Mesodermal cell (in vitro differentiated cells): ENCODE results near the gene DLX2.
"Not testable (repeated sequence)": the region's sequence is repeated elsewhere in the genome, so short reads cannot be mapped to it uniquely, and the experiment has no call there.

ENCODE experiments used
- H3K27ac ChIP-seq: 2 replicates; pipeline ENCODE4 v1.7.0; 2013; ENCODE audit warnings: mild to moderate bottlenecking, low read depth, low read length, moderate library complexity; ENCODE audit not compliant: severe bottlenecking
- H3K36me3 ChIP-seq: 2 replicates; pipeline ENCODE4 v1.7.1; 2013; ENCODE audit warnings: mild to moderate bottlenecking, low read length, moderate library complexity; ENCODE audit not compliant: control insufficient read depth, insufficient read depth
- H3K4me1 ChIP-seq: one replicate; pipeline ENCODE4 v1.7.1; 2013; ENCODE audit warnings: mild to moderate bottlenecking, low read length; ENCODE audit not compliant: insufficient read depth, control insufficient read depth, poor library complexity, severe bottlenecking
- H3K4me3 ChIP-seq: 2 replicates; pipeline ENCODE4 v1.7.0; 2013; ENCODE audit warnings: low read length, control low read depth, mild to moderate bottlenecking; ENCODE audit not compliant: insufficient read depth, poor library complexity, severe bottlenecking; ENCODE audit errors: extremely low read depth
- H3K9me3 ChIP-seq: 2 replicates; pipeline ENCODE4 v1.7.1; 2013; ENCODE audit warnings: mild to moderate bottlenecking, low read length, moderate library complexity; ENCODE audit not compliant: control insufficient read depth
- WGBS, 2 experiments: methylation state at CpG; one replicate each; pipeline ENCODE4 v1.1.5; 2013; ENCODE audit warnings: missing lambda C conversion rate in 2 of 2; ENCODE audit not compliant: insufficient coverage in 2 of 2; 5-methylcytosine and 5-hydroxymethylcytosine counted together

The DLX2 gene

GRCh38 chr2:172128484-172128883, 25.8 kb upstream of the DLX2 start:
- Histone ChIP-seq H3K36me3 (no peaks in the 10 kb centered on the region), H3K4me3 (no peak overlapping the region), H3K9me3 (no peaks in the 10 kb centered on the region), H3K4me1 (no peaks in the 10 kb centered on the region), H3K27ac (no peak overlapping the region)

- no peaks in the 10 kb centered on the region for H3K9me3 ChIP-seq
- H3K4me3 ChIP-seq, result no peak overlapping the region
- no peaks in the 10 kb centered on the region for H3K4me1 ChIP-seq
- 63% methylated on average over 1 of the region's 2 CpGs; no CpG with 5 or more reads in 1 of the 2 experiments for WGBS, 2 experiments
- H3K27ac ChIP-seq, result no peak overlapping the region
- H3K36me3 ChIP-seq, result no peaks in the 10 kb centered on the region
Measured at GRCh38 chr2:172120118-172120517, 17.4 kb upstream of the DLX2 start.

DNA sequence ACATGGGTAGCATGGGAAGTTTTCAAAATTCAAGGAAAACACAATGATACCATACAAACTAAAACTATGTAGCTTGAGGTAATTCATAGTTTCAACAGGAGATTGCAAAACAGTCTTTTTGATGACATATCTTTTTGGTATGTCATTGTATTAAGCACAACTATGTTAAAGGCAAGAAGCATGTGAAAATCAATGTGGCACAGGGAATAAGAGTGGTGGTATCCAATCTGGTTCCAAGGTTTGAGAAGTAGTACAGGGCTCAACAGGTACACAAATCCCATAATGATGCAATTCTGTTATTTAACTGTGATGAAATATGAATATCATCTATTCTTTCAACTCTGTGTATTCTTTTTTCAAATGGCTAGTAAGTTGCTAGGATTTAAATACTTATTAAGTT, 16.4 kb upstream of the DLX2 start:
- H3K27ac ChIP-seq, result no peak overlapping the region
- no peaks in the 10 kb centered on the region for H3K36me3 ChIP-seq
- H3K4me1 ChIP-seq, result no peaks in the 10 kb centered on the region
- H3K9me3 ChIP-seq, result no peaks in the 10 kb centered on the region
- no peak overlapping the region for H3K4me3 ChIP-seq

GRCh38 chr2:172116107-172116506, 13.4 kb upstream of the DLX2 start:
- H3K4me3 ChIP-seq, result no peak overlapping the region
- no peaks in the 10 kb centered on the region for H3K9me3 ChIP-seq
- H3K27ac ChIP-seq, result no peak overlapping the region
- no peaks in the 10 kb centered on the region for H3K36me3 ChIP-seq
- no peaks in the 10 kb centered on the region for H3K4me1 ChIP-seq
- 83 to 89% methylated on average over 4 to 5 of the region's 5 CpGs for WGBS, 2 experiments

DNA sequence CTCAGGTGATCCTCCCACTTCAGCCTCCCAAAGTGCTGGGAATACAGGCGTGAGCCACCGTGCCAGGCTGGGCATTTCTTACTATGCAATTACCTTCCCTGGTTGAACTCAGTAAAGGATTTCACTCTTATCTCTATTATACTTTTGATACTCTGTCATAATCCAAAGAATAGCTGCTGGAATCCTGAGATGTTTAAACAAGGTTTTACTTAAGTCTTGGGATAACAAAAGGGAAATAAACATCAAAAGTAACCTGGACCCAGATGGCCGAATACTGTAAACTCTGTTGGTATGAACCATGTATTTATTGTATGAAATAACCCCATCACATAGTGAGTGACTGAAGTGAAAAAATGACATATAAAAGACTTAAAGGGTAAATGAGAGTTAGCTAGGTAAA, 11.9 kb upstream of the DLX2 start:
- Histone ChIP-seq H3K27ac (no peak overlapping the region), H3K9me3 (no peaks in the 10 kb centered on the region), H3K36me3 (no peaks in the 10 kb centered on the region), H3K4me1 (no peaks in the 10 kb centered on the region), H3K4me3 (no peak overlapping the region)
- 85 to 89% methylated on average over 2 to 3 of the region's 3 CpGs for WGBS, 2 experiments

GRCh38 chr2:172114176-172114575, 11.5 kb upstream of the DLX2 start:
- not testable (repeated sequence) for H3K4me1 ChIP-seq, H3K9me3 ChIP-seq, H3K4me3 ChIP-seq, H3K27ac ChIP-seq, H3K36me3 ChIP-seq
- 94 to 100% methylated on average over 2 of the region's 6 CpGs for WGBS, 2 experiments

DNA sequence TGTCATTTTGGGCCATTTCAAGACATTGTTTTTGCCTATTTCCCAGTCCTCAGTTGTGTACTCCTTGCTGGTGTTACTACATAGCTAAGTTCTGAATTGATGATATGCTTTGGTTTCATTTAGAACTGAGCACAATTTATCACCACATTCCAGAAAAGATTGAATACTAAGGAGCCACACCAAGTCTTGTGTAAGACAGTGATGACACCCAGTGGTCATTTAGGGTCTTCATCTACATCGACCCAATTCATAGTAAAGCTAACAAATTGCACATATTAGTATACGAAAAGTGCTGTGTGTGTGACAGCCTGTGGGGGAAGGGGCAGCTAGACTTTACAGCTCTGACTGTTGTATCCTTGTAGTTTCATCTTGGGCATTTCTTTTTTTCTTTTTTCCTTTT, 10.9 kb upstream of the DLX2 start:
- no peaks in the 10 kb centered on the region for H3K4me1 ChIP-seq
- H3K9me3 ChIP-seq, result no peaks in the 10 kb centered on the region
- no peak overlapping the region for H3K27ac ChIP-seq
- no peak overlapping the region for H3K4me3 ChIP-seq
- H3K36me3 ChIP-seq, result no peaks in the 10 kb centered on the region
- WGBS, 2 experiments, result no CpG with 5 or more reads among the region's 2 CpGs

DNA sequence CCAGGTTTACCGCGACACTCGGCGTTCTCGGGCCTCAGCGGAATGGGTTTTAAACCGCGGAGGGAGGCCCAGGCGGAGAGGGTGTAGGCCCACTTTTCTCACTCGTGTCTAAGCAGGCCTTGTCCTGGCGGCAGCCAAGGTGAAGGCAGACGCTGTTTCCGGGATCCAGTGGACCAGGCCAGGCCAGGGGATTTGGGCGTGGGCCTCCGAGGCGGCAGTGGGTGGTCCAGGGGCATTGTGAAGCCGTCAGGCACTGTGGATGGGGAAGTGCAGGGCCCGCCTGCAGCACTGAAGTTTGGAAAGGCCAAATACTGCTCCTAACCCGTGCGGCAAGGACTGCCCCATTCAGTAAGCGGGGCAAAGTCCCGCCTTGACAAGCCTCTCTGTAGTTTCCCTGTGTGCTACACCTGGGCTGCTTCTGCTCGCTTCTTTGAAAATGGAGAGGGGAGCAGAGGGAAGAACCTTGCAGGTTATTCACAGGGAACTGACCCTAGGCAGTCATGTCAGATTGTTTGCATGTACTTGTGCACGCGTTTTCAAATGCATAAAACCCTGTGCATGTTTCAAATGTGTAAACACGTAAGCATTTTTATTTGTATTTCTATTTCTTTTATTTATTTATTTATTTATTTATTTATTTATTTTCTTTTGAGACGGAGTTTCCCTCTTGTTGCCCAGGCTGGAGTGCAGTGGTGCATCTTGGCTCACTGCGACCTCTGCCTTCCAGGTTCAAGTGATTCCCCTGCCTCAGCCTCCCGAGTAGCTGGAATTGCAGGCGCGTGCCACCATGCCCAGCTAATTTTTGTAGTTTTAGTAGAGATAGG, 7.5 kb upstream of the DLX2 start:
- Histone ChIP-seq H3K4me1 (no peaks in the 10 kb centered on the region), H3K36me3 (no peaks in the 10 kb centered on the region), H3K4me3 (no peak overlapping the region), H3K9me3 (no peaks in the 10 kb centered on the region), H3K27ac (no peak overlapping the region)
- 79 to 86% methylated on average over 27 to 30 of the region's 31 CpGs for WGBS, 2 experiments

DNA sequence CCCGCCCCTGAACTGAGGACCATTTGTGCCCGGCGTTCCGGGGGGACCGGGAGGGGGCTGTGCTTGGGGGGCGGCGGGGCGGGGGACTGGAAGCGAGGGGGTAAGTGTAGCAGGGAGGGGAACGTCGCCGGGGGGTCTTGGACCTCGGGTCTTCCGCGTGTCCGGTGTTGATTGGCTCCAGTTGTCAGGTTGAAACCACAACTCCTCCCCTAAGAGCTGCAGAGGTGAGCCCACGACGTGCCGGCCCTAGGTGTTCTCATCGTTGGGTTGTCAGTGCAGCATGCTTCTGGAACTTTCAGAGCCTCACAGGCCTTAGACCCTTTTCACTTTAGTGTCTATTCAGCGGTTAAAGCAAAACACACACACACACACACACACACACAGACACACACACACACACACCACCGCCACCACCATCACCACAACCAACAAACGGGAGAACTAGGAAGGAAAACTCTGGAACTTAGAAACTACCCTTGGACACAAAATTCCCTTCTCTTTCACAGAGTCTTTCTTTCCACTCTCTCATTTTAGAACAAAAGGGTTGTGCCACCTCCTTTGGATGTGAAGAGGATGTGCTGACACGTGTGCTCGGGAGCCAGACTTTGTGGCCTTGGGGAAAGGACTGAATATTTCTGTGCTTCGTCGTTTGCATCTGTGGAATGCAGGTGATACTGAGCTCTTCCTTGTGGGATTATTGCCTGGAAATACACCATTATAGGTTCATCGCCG, 6.7 kb upstream of the DLX2 start:
- WGBS, 2 experiments, result 81 to 82% methylated on average over 15 to 16 of the region's 29 CpGs
- H3K4me3 ChIP-seq, result no peak overlapping the region
- no peaks in the 10 kb centered on the region for H3K4me1 ChIP-seq
- H3K36me3 ChIP-seq, result no peaks in the 10 kb centered on the region
- H3K9me3 ChIP-seq, result no peaks in the 10 kb centered on the region
- no peak overlapping the region for H3K27ac ChIP-seq

GRCh38 chr2:172108587-172108930, 5.9 kb upstream of the DLX2 start:
- no peaks in the 10 kb centered on the region for H3K9me3 ChIP-seq
- WGBS, 2 experiments, result 88 to 96% methylated on average over 4 to 7 of the region's 8 CpGs
- H3K4me3 ChIP-seq, result no peak overlapping the region
- H3K4me1 ChIP-seq, result no peaks in the 10 kb centered on the region
- no peaks in the 10 kb centered on the region for H3K36me3 ChIP-seq
- H3K27ac ChIP-seq, result no peak overlapping the region
